WTC11 (cell line): ENCODE results near the gene BTBD1. TPM values are rescaled to one million over a fixed set of nuclear protein-coding genes. Genes with fewer than 3 reads are reported as not detected.

Source experiments
- ARID4B ChIP-seq: sonication (generic); formaldehyde crosslinking; IDR thresholded peaks from 2 replicates; pipeline ENCODE4 v1.8.0; 2023; ENCODE audit warnings: missing genetic modification reagents, mild to moderate bottlenecking, borderline replicate concordance
- CREB1 ChIP-seq: sonication (generic); formaldehyde crosslinking; IDR thresholded peaks from 2 replicates; pipeline ENCODE4 v1.8.0; 2023; ENCODE audit warnings: mild to moderate bottlenecking, missing genetic modification reagents
- E2F1 ChIP-seq: sonication (generic); formaldehyde crosslinking; IDR thresholded peaks from 2 replicates; pipeline ENCODE4 v1.8.0; 2022; ENCODE audit warnings: mild to moderate bottlenecking, missing genetic modification reagents
- ELF4 ChIP-seq: sonication (generic); formaldehyde crosslinking; IDR thresholded peaks from 2 replicates; pipeline ENCODE4 v1.8.1; 2022; ENCODE audit warnings: low read depth, mild to moderate bottlenecking, moderate library complexity, missing genetic modification reagents
- GABPB1 ChIP-seq: sonication (generic); formaldehyde crosslinking; IDR thresholded peaks from 2 replicates; pipeline ENCODE4 v1.8.1; 2023; ENCODE audit warnings: mild to moderate bottlenecking, missing genetic modification reagents
- HMGA2 ChIP-seq: fragments of 250-450 bp; sonication (Bioruptor Pico); IDR thresholded peaks from 2 replicates; pipeline ENCODE4 v1.4.0; 2021; ENCODE audit warnings: mild to moderate bottlenecking, moderate library complexity
- IRF1 ChIP-seq: sonication (generic); formaldehyde crosslinking; IDR thresholded peaks from 2 replicates; pipeline ENCODE4 v1.8.0; 2023; ENCODE audit warnings: missing genetic modification reagents
- JAZF1 ChIP-seq: fragments of 250-450 bp; sonication (Bioruptor Pico); IDR thresholded peaks from 2 replicates; pipeline ENCODE4 v1.9.0; 2021; ENCODE audit warnings: moderate library complexity, mild to moderate bottlenecking, inconsistent platforms
- OVOL2 ChIP-seq: fragments of 250-450 bp; sonication (Bioruptor Pico); IDR thresholded peaks from 2 replicates; pipeline ENCODE4 v1.9.0; 2021; ENCODE audit warnings: mild to moderate bottlenecking, borderline replicate concordance
- ZNF317 ChIP-seq: sonication (generic); formaldehyde crosslinking; IDR thresholded peaks from 2 replicates; pipeline ENCODE4 v1.8.1; 2023; ENCODE audit warnings: low read depth, mild to moderate bottlenecking, moderate library complexity, missing genetic modification reagents, borderline replicate concordance
- total RNA-seq: library from RNA; stranded (reverse); gene quantifications from 3 replicates; pipeline ENCODE4 v1.2.3, GENCODE V29; 2021
- TF ChIP-seq, protein P1 (sequence below): sonication (generic); formaldehyde crosslinking; IDR thresholded peaks from 2 replicates; pipeline ENCODE4 v1.8.0; 2022; ENCODE audit warnings: mild to moderate bottlenecking, missing genetic modification reagents
- TF ChIP-seq, protein P2 (sequence below): sonication (generic); formaldehyde crosslinking; IDR thresholded peaks from 2 replicates; pipeline ENCODE4 v1.8.0; 2022; ENCODE audit warnings: mild to moderate bottlenecking, missing genetic modification reagents
- TF ChIP-seq, protein P3 (sequence below): sonication (generic); formaldehyde crosslinking; IDR thresholded peaks from 2 replicates; pipeline ENCODE4 v1.8.1; 2023; ENCODE audit warnings: mild to moderate bottlenecking, missing genetic modification reagents

The BTBD1 gene
- total RNA-seq, 1 experiment from 2014 or later: 39.6 TPM

DNA sequence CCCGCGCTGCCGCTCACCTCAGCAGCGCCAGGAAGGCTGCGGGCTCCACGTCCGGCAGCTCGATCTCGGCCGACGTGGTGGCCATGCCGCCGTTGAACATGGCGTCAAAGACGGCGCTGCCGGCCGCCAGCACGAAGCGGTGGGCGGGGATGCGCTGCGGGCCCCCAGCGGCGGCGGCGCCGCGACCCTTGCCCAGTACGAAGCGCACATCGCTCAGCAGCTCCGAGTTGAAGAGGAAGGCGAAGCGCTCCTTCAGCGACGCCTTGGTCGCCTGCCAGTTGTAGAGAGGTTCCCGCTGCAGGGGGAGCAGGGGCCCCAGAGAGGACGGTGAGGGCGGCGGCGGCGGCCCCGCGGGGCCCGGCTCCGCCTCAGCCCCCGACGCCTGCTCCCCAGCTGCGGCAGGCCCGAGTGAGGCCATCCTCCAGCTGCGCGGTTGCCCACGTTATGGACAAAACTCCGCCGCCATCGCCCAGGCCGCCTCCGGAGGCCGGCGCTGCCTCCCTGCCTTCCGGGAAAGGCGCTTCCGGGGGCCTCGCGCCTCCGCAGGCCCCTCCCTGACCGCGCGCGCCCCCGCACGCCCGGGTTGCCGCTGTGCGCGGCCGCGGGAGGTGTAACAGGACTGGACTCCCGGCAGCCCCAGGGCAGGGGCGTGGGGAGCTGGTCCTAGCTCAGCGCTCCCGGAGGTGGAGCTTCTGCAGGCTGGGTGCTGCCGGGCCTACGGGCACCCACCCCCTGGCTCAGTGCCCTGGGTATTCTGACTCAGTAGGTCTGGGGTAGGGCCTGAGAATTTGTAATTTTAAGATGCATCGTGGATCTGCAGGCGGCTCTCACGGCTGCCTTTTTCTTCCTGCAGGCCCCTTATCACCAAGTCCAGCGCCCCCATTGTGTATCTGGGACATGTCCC lies at the start of gene BTBD1 (continued):
- TF ChIP-seq, protein P1, sequence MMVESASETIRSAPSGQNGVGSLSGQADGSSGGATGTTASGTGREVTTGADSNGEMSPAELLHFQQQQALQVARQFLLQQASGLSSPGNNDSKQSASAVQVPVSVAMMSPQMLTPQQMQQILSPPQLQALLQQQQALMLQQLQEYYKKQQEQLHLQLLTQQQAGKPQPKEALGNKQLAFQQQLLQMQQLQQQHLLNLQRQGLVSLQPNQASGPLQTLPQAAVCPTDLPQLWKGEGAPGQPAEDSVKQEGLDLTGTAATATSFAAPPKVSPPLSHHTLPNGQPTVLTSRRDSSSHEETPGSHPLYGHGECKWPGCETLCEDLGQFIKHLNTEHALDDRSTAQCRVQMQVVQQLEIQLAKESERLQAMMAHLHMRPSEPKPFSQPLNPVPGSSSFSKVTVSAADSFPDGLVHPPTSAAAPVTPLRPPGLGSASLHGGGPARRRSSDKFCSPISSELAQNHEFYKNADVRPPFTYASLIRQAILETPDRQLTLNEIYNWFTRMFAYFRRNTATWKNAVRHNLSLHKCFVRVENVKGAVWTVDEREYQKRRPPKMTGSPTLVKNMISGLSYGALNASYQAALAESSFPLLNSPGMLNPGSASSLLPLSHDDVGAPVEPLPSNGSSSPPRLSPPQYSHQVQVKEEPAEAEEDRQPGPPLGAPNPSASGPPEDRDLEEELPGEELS: peak; percentile 84
- TF ChIP-seq ARID4B (CRISPR knock-in tag) (0 out of 2 replicates have a peak, but pooled peaks have one; percentile 55), HMGA2 (CRISPR knock-in tag) (no peak), IRF1 (CRISPR knock-in tag) (peak; percentile 74; the same call in 1 of the 2 replicates), E2F1 (no peak), CREB1 (CRISPR knock-in tag) (no peak), ELF4 (peak; percentile 74; the same call in 1 of the 2 replicates), ZNF317 (peak; percentile 39; the same call in 1 of the 2 replicates), GABPB1 (CRISPR knock-in tag) (peak; percentile 61; the same call in 1 of the 2 replicates), JAZF1 (CRISPR knock-in tag) (no peak), OVOL2 (CRISPR knock-in tag) (0 out of 2 replicates have a peak, but pooled peaks have one; percentile 45)
- TF ChIP-seq, protein P2, sequence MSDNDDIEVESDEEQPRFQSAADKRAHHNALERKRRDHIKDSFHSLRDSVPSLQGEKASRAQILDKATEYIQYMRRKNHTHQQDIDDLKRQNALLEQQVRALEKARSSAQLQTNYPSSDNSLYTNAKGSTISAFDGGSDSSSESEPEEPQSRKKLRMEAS (CRISPR knock-in tag): peak; percentile 47; the same call in 1 of the 2 replicates
- TF ChIP-seq, protein P3, sequence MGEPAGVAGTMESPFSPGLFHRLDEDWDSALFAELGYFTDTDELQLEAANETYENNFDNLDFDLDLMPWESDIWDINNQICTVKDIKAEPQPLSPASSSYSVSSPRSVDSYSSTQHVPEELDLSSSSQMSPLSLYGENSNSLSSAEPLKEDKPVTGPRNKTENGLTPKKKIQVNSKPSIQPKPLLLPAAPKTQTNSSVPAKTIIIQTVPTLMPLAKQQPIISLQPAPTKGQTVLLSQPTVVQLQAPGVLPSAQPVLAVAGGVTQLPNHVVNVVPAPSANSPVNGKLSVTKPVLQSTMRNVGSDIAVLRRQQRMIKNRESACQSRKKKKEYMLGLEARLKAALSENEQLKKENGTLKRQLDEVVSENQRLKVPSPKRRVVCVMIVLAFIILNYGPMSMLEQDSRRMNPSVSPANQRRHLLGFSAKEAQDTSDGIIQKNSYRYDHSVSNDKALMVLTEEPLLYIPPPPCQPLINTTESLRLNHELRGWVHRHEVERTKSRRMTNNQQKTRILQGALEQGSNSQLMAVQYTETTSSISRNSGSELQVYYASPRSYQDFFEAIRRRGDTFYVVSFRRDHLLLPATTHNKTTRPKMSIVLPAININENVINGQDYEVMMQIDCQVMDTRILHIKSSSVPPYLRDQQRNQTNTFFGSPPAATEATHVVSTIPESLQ (CRISPR knock-in tag): no peak
